ENCODE measurements around the gene PCYT1A.
"Not testable (repeated sequence)": the region's sequence is repeated elsewhere in the genome, so short reads cannot be mapped to it uniquely, and the experiment has no call there.

PCYT1A gene

GRCh38 chr3:196255776-196256175, 31.8 kb downstream of the PCYT1A start:
- CTCF ChIA-PET: interaction anchor here (0.6 to 1.0 kb wide), 2 partner anchors 230 to 354 kb away, joined by 3 to 4 read pairs; no protein-coding TSS in a partner anchor
- TF ChIP-seq CTCF (conservative IDR thresholded peaks at IDR 0.05; ENCODE audit: low read depth): no peak
- DNase-seq (ENCODE audit: low spot score): no peak
- POLR2A ChIA-PET (ENCODE audit: low non-redundant PET): no interaction called here
- H3K27ac ChIP-seq: 0 out of 2 replicates have a peak overlapping the region, but pooled peaks have one; percentile 9

- CTCF ChIA-PET: interaction anchor here (0.6 to 1.4 kb wide), 4 partner anchors 9 to 355 kb away, joined by 3 read pairs; no protein-coding TSS in a partner anchor
- H3K27ac ChIP-seq: no peak overlapping the region
- POLR2A ChIA-PET (ENCODE audit: low non-redundant PET): no interaction called here
- DNase-seq (ENCODE audit: low spot score): no peak
- TF ChIP-seq CTCF (conservative IDR thresholded peaks at IDR 0.05; ENCODE audit: low read depth): no peak
These were observed 32.9 kb downstream of the PCYT1A start for GRCh38 chr3:196254376-196255283.

GRCh38 chr3:196251918-196252317, 35.6 kb downstream of the PCYT1A start:
- TF ChIP-seq CTCF (conservative IDR thresholded peaks at IDR 0.05; ENCODE audit: low read depth): no peak
- no peak overlapping the region for H3K27ac ChIP-seq
- no peak for DNase-seq (ENCODE audit: low spot score)
- ChIA-PET POLR2A (ENCODE audit: low non-redundant PET) (no interaction called here), CTCF (interaction anchor here (0.6 kb wide), 1 partner anchor 10 kb away, joined by 3 read pairs; no protein-coding TSS in a partner anchor)

- no peak overlapping the region for H3K27ac ChIP-seq
- ChIA-PET POLR2A (ENCODE audit: low non-redundant PET) (no interaction called here), CTCF (no interaction called here)
- TF ChIP-seq CTCF (conservative IDR thresholded peaks at IDR 0.05; ENCODE audit: low read depth): no peak
- no peak for DNase-seq (ENCODE audit: low spot score)
These were observed 40.8 kb downstream of the PCYT1A start for GRCh38 chr3:196246612-196247308.

GRCh38 chr3:196244166-196244565, 43.4 kb downstream of the PCYT1A start:
- DNase-seq (ENCODE audit: low spot score); POLR2A ChIA-PET (ENCODE audit: low non-redundant PET); H3K27ac ChIP-seq: not testable (repeated sequence)
- CTCF ChIA-PET: interaction anchor here (0.6 kb wide), 2 partner anchors 211 to 336 kb away, joined by 3 to 6 read pairs; partner anchors contain the start of gene TNK2

- CTCF ChIA-PET: interaction anchor here (0.5 kb wide), 1 partner anchor 10 kb away, joined by 3 read pairs; no protein-coding TSS in a partner anchor
- POLR2A ChIA-PET (ENCODE audit: low non-redundant PET): no interaction called here
- TF ChIP-seq CTCF (conservative IDR thresholded peaks at IDR 0.05; ENCODE audit: low read depth): no peak
- no peak overlapping the region for H3K27ac ChIP-seq
- DNase-seq (ENCODE audit: low spot score): no peak
These were observed 45.8 kb downstream of the PCYT1A start for GRCh38 chr3:196241704-196242103.
